Measurements from ENCODE around the gene TMCC2. TPM values are rescaled to one million over a fixed set of nuclear protein-coding genes. Genes with fewer than 3 reads are reported as not detected.

TMCC2 gene
- total RNA-seq, 1 experiment from 2014 or later = 2.2 TPM

GRCh38 chr1:205244384-205244783 is 16.6 kb downstream of the TMCC2 start:
- ChIA-PET CTCF (no interaction called here), POLR2A (ENCODE audit: low non-redundant PET) (no interaction called here)
- Histone ChIP-seq H3K36me3 (ENCODE audit: insufficient read depth, low read length, poor library complexity, severe bottlenecking) (no peaks in the 10 kb centered on the region), H3K4me3 (ENCODE audit: low read depth, low read length, poor library complexity, severe bottlenecking) (no peak overlapping the region), H3K27me3 (replicated peaks; ENCODE audit: insufficient read depth, low read depth, low read length, poor library complexity) (no peaks in the 10 kb centered on the region), H3K27ac (ENCODE audit: low read depth, low read length, poor library complexity, severe bottlenecking) (no peak overlapping the region), H3K9me3 (ENCODE audit: low read depth, low read length, poor library complexity, severe bottlenecking) (no peaks in the 10 kb centered on the region), H3K4me1 (ENCODE audit: insufficient read depth, low read length, poor library complexity, severe bottlenecking) (no peaks in the 10 kb centered on the region)
- no TSS peak for BruUV-seq (replicated peaks)
- intact Hi-C loops (cut with micrococcal nuclease; ENCODE audit: unreplicated experiment) = no loop called here
- DNase-seq (ENCODE audit: low spot score) = no peak
- no peak for TF ChIP-seq EZH2 (IDR thresholded peaks at IDR 0.05; ENCODE audit: borderline replicate concordance, low read depth, low read length, poor library complexity, severe bottlenecking)
- TF ChIP-seq, protein P1, sequence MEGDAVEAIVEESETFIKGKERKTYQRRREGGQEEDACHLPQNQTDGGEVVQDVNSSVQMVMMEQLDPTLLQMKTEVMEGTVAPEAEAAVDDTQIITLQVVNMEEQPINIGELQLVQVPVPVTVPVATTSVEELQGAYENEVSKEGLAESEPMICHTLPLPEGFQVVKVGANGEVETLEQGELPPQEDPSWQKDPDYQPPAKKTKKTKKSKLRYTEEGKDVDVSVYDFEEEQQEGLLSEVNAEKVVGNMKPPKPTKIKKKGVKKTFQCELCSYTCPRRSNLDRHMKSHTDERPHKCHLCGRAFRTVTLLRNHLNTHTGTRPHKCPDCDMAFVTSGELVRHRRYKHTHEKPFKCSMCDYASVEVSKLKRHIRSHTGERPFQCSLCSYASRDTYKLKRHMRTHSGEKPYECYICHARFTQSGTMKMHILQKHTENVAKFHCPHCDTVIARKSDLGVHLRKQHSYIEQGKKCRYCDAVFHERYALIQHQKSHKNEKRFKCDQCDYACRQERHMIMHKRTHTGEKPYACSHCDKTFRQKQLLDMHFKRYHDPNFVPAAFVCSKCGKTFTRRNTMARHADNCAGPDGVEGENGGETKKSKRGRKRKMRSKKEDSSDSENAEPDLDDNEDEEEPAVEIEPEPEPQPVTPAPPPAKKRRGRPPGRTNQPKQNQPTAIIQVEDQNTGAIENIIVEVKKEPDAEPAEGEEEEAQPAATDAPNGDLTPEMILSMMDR (conservative IDR thresholded peaks at IDR 0.05; ENCODE audit: low read depth, low read length) = no peak

DNA sequence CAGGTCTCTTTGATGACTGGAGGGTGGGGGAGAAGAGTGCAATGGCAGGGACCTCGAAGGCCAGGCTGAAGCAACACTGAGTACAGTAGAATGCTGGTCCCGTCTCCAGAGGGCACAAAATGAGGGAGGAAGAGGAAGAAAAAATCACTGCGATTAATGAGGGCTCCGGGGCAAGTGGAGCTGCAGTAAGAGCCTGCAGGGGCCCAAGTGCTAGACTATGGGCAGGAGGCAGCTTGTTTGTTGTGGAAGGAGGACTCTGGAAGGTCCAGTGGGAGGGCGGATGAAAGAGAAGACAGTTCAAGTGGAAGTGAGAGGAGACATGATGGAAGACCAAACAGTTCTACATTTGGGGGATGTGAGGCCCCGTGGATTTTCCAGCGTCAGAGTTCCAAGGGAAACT is 17.4 kb downstream of the TMCC2 start:
- BruUV-seq (replicated peaks) = no TSS peak
- Histone ChIP-seq H3K36me3 (ENCODE audit: insufficient read depth, low read length, poor library complexity, severe bottlenecking) (no peaks in the 10 kb centered on the region), H3K4me3 (ENCODE audit: low read depth, low read length, poor library complexity, severe bottlenecking) (no peak overlapping the region), H3K4me1 (ENCODE audit: insufficient read depth, low read length, poor library complexity, severe bottlenecking) (no peaks in the 10 kb centered on the region), H3K27ac (ENCODE audit: low read depth, low read length, poor library complexity, severe bottlenecking) (no peak overlapping the region), H3K9me3 (ENCODE audit: low read depth, low read length, poor library complexity, severe bottlenecking) (no peaks in the 10 kb centered on the region), H3K27me3 (replicated peaks; ENCODE audit: insufficient read depth, low read depth, low read length, poor library complexity) (no peaks in the 10 kb centered on the region)
- DNase-seq (ENCODE audit: low spot score) = no peak
- ChIA-PET POLR2A (ENCODE audit: low non-redundant PET) (no interaction called here), CTCF (no interaction called here)
- intact Hi-C loops (cut with micrococcal nuclease; ENCODE audit: unreplicated experiment) = no loop called here
- TF ChIP-seq, protein P1 (conservative IDR thresholded peaks at IDR 0.05; ENCODE audit: low read depth, low read length) = no peak

GRCh38 chr1:205246351-205247119 is 18.8 kb downstream of the TMCC2 start:
- DNase-seq (ENCODE audit: low spot score) = no peak
- no TSS peak for BruUV-seq (replicated peaks)

More at GRCh38 chr1:205246351-205247119, 18.8 kb downstream of the TMCC2 start:
- no peaks in the 10 kb centered on the region for H3K36me3 ChIP-seq (ENCODE audit: insufficient read depth, low read length, poor library complexity, severe bottlenecking)
- no peaks in the 10 kb centered on the region for H3K27me3 ChIP-seq (replicated peaks; ENCODE audit: insufficient read depth, low read depth, low read length, poor library complexity)
- no peaks in the 10 kb centered on the region for H3K9me3 ChIP-seq (ENCODE audit: low read depth, low read length, poor library complexity, severe bottlenecking)
- H3K4me3 ChIP-seq (ENCODE audit: low read depth, low read length, poor library complexity, severe bottlenecking) = no peak overlapping the region
- intact Hi-C loops (cut with micrococcal nuclease; ENCODE audit: unreplicated experiment) = no loop called here
- no peak overlapping the region for H3K27ac ChIP-seq (ENCODE audit: low read depth, low read length, poor library complexity, severe bottlenecking)
- H3K4me1 ChIP-seq (ENCODE audit: insufficient read depth, low read length, poor library complexity, severe bottlenecking) = no peaks in the 10 kb centered on the region
- TF ChIP-seq, protein P1 (conservative IDR thresholded peaks at IDR 0.05; ENCODE audit: low read depth, low read length) = no peak
- no peak for TF ChIP-seq EZH2 (IDR thresholded peaks at IDR 0.05; ENCODE audit: borderline replicate concordance, low read depth, low read length, poor library complexity, severe bottlenecking)
- CTCF ChIA-PET = interaction anchor here (0.7 kb wide), 1 partner anchor 10 kb away, joined by 4 read pairs; no protein-coding TSS in a partner anchor
- POLR2A ChIA-PET (ENCODE audit: low non-redundant PET) = no interaction called here

All from A673 (cell line).